HepG2 (cell line): ENCODE data around the gene ZBTB7C. TPM values are rescaled to one million over a fixed set of nuclear protein-coding genes. Genes with fewer than 3 reads are reported as not detected.

Experiments
- ATAC-seq: fragments of 200-7000 bp; cut with Tn5 transposase; 3 replicates; pipeline ENCODE4 v1.9.1; 2020; ENCODE audit warnings: mild to moderate bottlenecking, moderate library complexity
- BruUV-seq: library from RNA; stranded (reverse); fragments of 400-500 nt; replicated peaks from 2 replicates; lab custom pipeline; 2021; lab: Mats Ljungman, UMichigan
- CTCF ChIA-PET: fragments of 300-600 bp; formaldehyde crosslinking; extraction: SDS; loops from one replicate; lab custom pipeline; 2021; ENCODE audit warnings: low total read pairs, inconsistent platforms, low intra/inter-chr PET ratio; lab: Yijun Ruan, JAX
- POLR2A ChIA-PET: fragments of 350-600 bp; sonication (Branson Sonifier 250); formaldehyde crosslinking; loops from one replicate; lab custom pipeline; 2020; ENCODE audit warnings: antibody characterized with exemption, inconsistent platforms; lab: Yijun Ruan, JAX
- DNase-seq: peaks from one replicate; pipeline ENCODE4 v3.0.0-alpha.2; 2015; ENCODE audit warnings: low spot score
- FAIRE-seq: peaks from 3 replicates; lab custom pipeline; 2011; peaks lifted over from hg19 to GRCh38; lab: Jason Lieb, UNC
- H2AFZ ChIP-seq: one replicate; pipeline ENCODE4 v1.6.1; 2011; ENCODE audit warnings: low read length, inconsistent platforms
- H3K27ac ChIP-seq: fragments of 300-600 bp; 3 replicates; pipeline ENCODE4 v1.8.0; 2011; ENCODE audit warnings: mixed run types, mild to moderate bottlenecking, mixed read lengths, low read length, inconsistent platforms; ENCODE audit not compliant: insufficient read depth; ENCODE audit errors: extremely low read length
- H3K27me3 ChIP-seq, 2 experiments: fragments of 200-600 bp in 1 of 2; 2 replicates in 1 of 2; 3 replicates in 1 of 2; pipeline versions ENCODE4 v1.6.0 to v1.8.0; 2011; ENCODE audit warnings: low read length in 2 of 2, mild to moderate bottlenecking in 2 of 2, moderate library complexity in 2 of 2, inconsistent platforms in 1 of 2; ENCODE audit not compliant: insufficient read depth in 2 of 2, control insufficient read depth in 1 of 2
- H3K36me3 ChIP-seq, 2 experiments: fragments of 200-600 bp in 1 of 2; replicated peaks in 1 of 2; 2 replicates in 1 of 2; 3 replicates in 1 of 2; pipeline versions ENCODE4 v1.5.1 to v1.8.0; 2011; ENCODE audit warnings: low read length in 2 of 2, inconsistent platforms in 1 of 2; ENCODE audit not compliant: insufficient read depth in 2 of 2, control insufficient read depth in 1 of 2
- H3K4me1 ChIP-seq: 2 replicates; pipeline ENCODE4 v1.5.1; 2012; ENCODE audit warnings: low read length, inconsistent platforms; ENCODE audit not compliant: insufficient read depth
- H3K4me2 ChIP-seq: 2 replicates; pipeline ENCODE4 v1.6.0; 2011; ENCODE audit warnings: low read depth, low read length, inconsistent platforms
- H3K4me3 ChIP-seq, 3 experiments: fragments of 200-600 bp in 1 of 3; sonication (generic), shearing (Covaris generic) in 1 of 3; replicated peaks in 1 of 3; 2 replicates each; pipeline ENCODE4 v1.5.1; 2011 to 2016; ENCODE audit warnings: low read length in 3 of 3, inconsistent platforms in 2 of 3, low read depth in 2 of 3, mild to moderate bottlenecking in 2 of 3, control low read depth in 1 of 3, mixed read lengths in 1 of 3; ENCODE audit not compliant: insufficient read depth in 1 of 3
- H3K79me2 ChIP-seq: one replicate; pipeline ENCODE4 v1.6.1; 2011; ENCODE audit warnings: low read length, inconsistent platforms; ENCODE audit not compliant: insufficient read depth
- H3K9ac ChIP-seq: 2 replicates; pipeline ENCODE4 v1.6.0; 2011; ENCODE audit warnings: mild to moderate bottlenecking, low read depth, low read length, inconsistent platforms; ENCODE audit not compliant: insufficient read depth
- H3K9me3 ChIP-seq: 2 replicates; pipeline ENCODE4 v1.5.1; 2012; ENCODE audit warnings: mild to moderate bottlenecking, low read length
- H4K20me1 ChIP-seq: 2 replicates; pipeline ENCODE4 v1.6.0; 2011; ENCODE audit warnings: inconsistent platforms, mild to moderate bottlenecking, low read length, moderate library complexity; ENCODE audit not compliant: insufficient read depth
- ATF2 ChIP-seq: sonication (generic); formaldehyde crosslinking; IDR thresholded peaks from 2 replicates; pipeline ENCODE4 v1.4.0; 2020; ENCODE audit warnings: missing genetic modification reagents
- CSRNP2 ChIP-seq: sonication (generic); formaldehyde crosslinking; conservative IDR thresholded peaks from 2 replicates; pipeline ENCODE4 v1.8.0; 2022; ENCODE audit warnings: low read depth, missing genetic modification reagents
- E2F2 ChIP-seq: sonication (generic); formaldehyde crosslinking; IDR thresholded peaks from 2 replicates; pipeline ENCODE4 v1.4.0; 2020; ENCODE audit warnings: missing genetic modification reagents, borderline replicate concordance
- GLI4 ChIP-seq: sonication (generic); formaldehyde crosslinking; IDR thresholded peaks from 2 replicates; pipeline ENCODE4 v1.5.1; 2020; ENCODE audit warnings: missing genetic modification reagents, mild to moderate bottlenecking, moderate library complexity, borderline replicate concordance
- HMGA1 ChIP-seq: sonication (generic); formaldehyde crosslinking; conservative IDR thresholded peaks from 2 replicates; pipeline ENCODE4 v1.4.0; 2020; ENCODE audit warnings: missing genetic modification reagents
- KAT8 ChIP-seq: IDR thresholded peaks from 2 replicates; pipeline ENCODE4 v1.6.1; 2016; ENCODE audit warnings: missing genetic modification reagents, missing compliant biosample characterization
- KLF16 ChIP-seq, 2 experiments: sonication (generic) in 1 of 2; formaldehyde crosslinking in 1 of 2; IDR thresholded peaks; 2 replicates each; pipeline versions ENCODE4 v1.6.1 to v1.8.0; 2016 to 2023; ENCODE audit warnings: missing genetic modification reagents in 2 of 2, missing compliant biosample characterization in 1 of 2
- MED13 ChIP-seq: sonication (generic); formaldehyde crosslinking; IDR thresholded peaks from 2 replicates; pipeline ENCODE4 v1.5.0; 2020; ENCODE audit warnings: missing genetic modification reagents
- MYNN ChIP-seq: sonication (generic); formaldehyde crosslinking; IDR thresholded peaks from 2 replicates; pipeline ENCODE4 v1.4.0; 2020; ENCODE audit warnings: mild to moderate bottlenecking, low read depth, missing genetic modification reagents
- NFKBIZ ChIP-seq: IDR thresholded peaks from 2 replicates; pipeline ENCODE4 v1.6.1; 2018; ENCODE audit warnings: missing genetic modification reagents, missing compliant biosample characterization
- PHF21A ChIP-seq: sonication (generic); formaldehyde crosslinking; IDR thresholded peaks from 2 replicates; pipeline ENCODE4 v1.5.0; 2020; ENCODE audit warnings: mild to moderate bottlenecking, missing genetic modification reagents
- SMAD3 ChIP-seq: sonication (generic); formaldehyde crosslinking; IDR thresholded peaks from 2 replicates; pipeline ENCODE4 v1.4.0; 2020; ENCODE audit warnings: missing genetic modification reagents
- SNAI1 ChIP-seq: sonication (generic); formaldehyde crosslinking; IDR thresholded peaks from 2 replicates; pipeline ENCODE4 v1.5.0; 2020; ENCODE audit warnings: mild to moderate bottlenecking, missing genetic modification reagents, borderline replicate concordance
- ZFP41 ChIP-seq: sonication (generic); formaldehyde crosslinking; IDR thresholded peaks from 2 replicates; pipeline ENCODE4 v1.4.0; 2020; ENCODE audit warnings: mild to moderate bottlenecking, missing genetic modification reagents, borderline replicate concordance
- ZMYM3 ChIP-seq: sonication (generic); formaldehyde crosslinking; IDR thresholded peaks from 2 replicates; pipeline ENCODE4 v1.5.1; 2020; ENCODE audit warnings: mild to moderate bottlenecking, missing genetic modification reagents
- ZNF256 ChIP-seq: sonication (generic); formaldehyde crosslinking; conservative IDR thresholded peaks from 2 replicates; pipeline ENCODE4 v1.4.0; 2020; ENCODE audit warnings: missing genetic modification reagents
- ZNF512B ChIP-seq: sonication (generic); formaldehyde crosslinking; IDR thresholded peaks from 2 replicates; pipeline ENCODE4 v1.5.1; 2020; ENCODE audit warnings: missing genetic modification reagents, mild to moderate bottlenecking, borderline replicate concordance
- ZNF547 ChIP-seq: sonication (generic); formaldehyde crosslinking; IDR thresholded peaks from 2 replicates; pipeline ENCODE4 v1.5.1; 2020; ENCODE audit warnings: mild to moderate bottlenecking, missing genetic modification reagents
- ZNF788 ChIP-seq: sonication (generic); formaldehyde crosslinking; IDR thresholded peaks from 2 replicates; pipeline ENCODE4 v1.5.0; 2020; ENCODE audit warnings: mild to moderate bottlenecking, missing genetic modification reagents, borderline replicate concordance
- WGBS: methylation state at CpG from one replicate; pipeline ENCODE4 v1.1.6; 2017; ENCODE audit warnings: low lambda C conversion rate; 5-methylcytosine and 5-hydroxymethylcytosine counted together
- in situ Hi-C: cut with HindIII; loops from 2 replicates; pipeline ENCODE4 v1.10.0; 2017; ENCODE audit warnings: low pct_unique_long_range_greater_than_20kb; ENCODE audit not compliant: extremely low pct_ligation_motif_present
- intact Hi-C: fragments of 100-400 bp; cut with micrococcal nuclease; formaldehyde crosslinking; loops from one replicate; pipeline ENCODE4 v1.10.0; 2022; ENCODE audit not compliant: unreplicated experiment
- polyA plus RNA-seq, 8 experiments: library from polyadenylated mRNA; depleted of rRNA in 3 of 8; stranded (reverse) in 7 of 8; unstranded in 1 of 8; fragments of >200 nt; fragmentation: Illumina TruSeq in 4 of 8; extraction: Trizol in 4 of 8; gene quantifications; 2 replicates each; pipeline versions ENCODE4 v1.2.1 to v1.2.3, GENCODE V29; 2011 to 2016; ENCODE audit warnings: low read depth in 4 of 8, missing spikeins in 1 of 8, mixed read lengths in 1 of 8; ENCODE audit not compliant: insufficient read depth in 1 of 8
- total RNA-seq, 5 experiments: library from RNA; depleted of rRNA; stranded (reverse); fragments of >200 nt; fragmentation: Illumina TruSeq; extraction: Trizol; gene quantifications; 2 replicates each; pipeline ENCODE4 v1.2.3, GENCODE V29; 2016; ENCODE audit warnings: low read depth in 1 of 5

The ZBTB7C gene
- total and polyA plus RNA-seq, 2 of the 13 experiments (the other 11 are each of a cell fraction or from before 2014, with no cell fraction given): 0.01 to 0.04 TPM

- TF ChIP-seq MYNN (no peak), PHF21A (CRISPR knock-in tag) (no peak), SMAD3 (CRISPR knock-in tag) (no peak), HMGA1 (CRISPR knock-in tag) (no peak), ZNF256 (no peak), SNAI1 (no peak)
Measured at GRCh38 chr18:48159816-48160215, 249.4 kb downstream of the ZBTB7C start (continued).

- FAIRE-seq (no peak), ATAC-seq (no peak), DNase-seq (no peak)
- ChIA-PET CTCF (no interaction called here), POLR2A (no interaction called here)
- H3K9me3 ChIP-seq: no peaks in the 10 kb centered on the region
- no peaks in the 10 kb centered on the region for H4K20me1 ChIP-seq
- intact Hi-C loops: no loop called here
- H3K4me2 ChIP-seq: no peak overlapping the region
- H3K4me1 ChIP-seq: peaks cover 46% of the 10 kb centered on the region
- in situ Hi-C loops: no loop called here
- H2AFZ ChIP-seq: no peak overlapping the region
- no TSS peak for BruUV-seq
- no peaks in the 10 kb centered on the region for H3K79me2 ChIP-seq
- 84% methylated on average over 5 of the region's 5 CpGs for WGBS
- H3K27ac ChIP-seq: no peak overlapping the region
- H3K27me3 ChIP-seq: peaks cover 0 to 12% of the 10 kb centered on the region in 2 experiments; a peak in 1 of 5 replicates
- no peaks in the 10 kb centered on the region for H3K36me3 ChIP-seq
- no peak overlapping the region for H3K4me3 ChIP-seq
- H3K9ac ChIP-seq: no peak overlapping the region
- no peak for TF ChIP-seq ZFP41 (CRISPR knock-in tag)
- no peak for TF ChIP-seq ZMYM3
- TF ChIP-seq ZNF547 (CRISPR knock-in tag): no peak
- no peak for TF ChIP-seq KAT8 (CRISPR knock-in tag)
- TF ChIP-seq E2F2 (CRISPR knock-in tag): no peak
- no peak for TF ChIP-seq GLI4 (CRISPR knock-in tag)
- no peak for TF ChIP-seq ATF2 (CRISPR knock-in tag)
- no peak for TF ChIP-seq KLF16 (CRISPR knock-in tag; IDR thresholded peaks at IDR 0.05)
- no peak for TF ChIP-seq CSRNP2
- TF ChIP-seq ZNF788: no peak
- TF ChIP-seq NFKBIZ: no peak
- no peak for TF ChIP-seq ZNF512B (CRISPR knock-in tag)
- TF ChIP-seq MED13 (CRISPR knock-in tag): no peak
Measured at GRCh38 chr18:48158721-48159120, 250.5 kb downstream of the ZBTB7C start.
